ENCODE data around the gene SLC35D2. TPM values are rescaled to one million over a fixed set of nuclear protein-coding genes. Genes with fewer than 3 reads are reported as not detected.
"Not testable (repeated sequence)": the region's sequence is repeated elsewhere in the genome, so short reads cannot be mapped to it uniquely, and the experiment has no call there.

The SLC35D2 gene
- total RNA-seq, 2 experiments from 2014 or later = 13.1 to 16.2 TPM

- peaks cover 10% of the 10 kb centered on the region for H3K36me3 Mint-ChIP-seq
- POLR2A ChIA-PET = no interaction called here
These were observed 20.1 kb downstream of the SLC35D2 start for GRCh38 chr9:96363175-96363967.

GRCh38 chr9:96362119-96362518 lies 21.4 kb downstream of the SLC35D2 start:
- DNase-seq; H3K27me3 Mint-ChIP-seq; H3K4me1 Mint-ChIP-seq; H3K4me3 Mint-ChIP-seq; ATAC-seq (ENCODE audit: low read depth); H3K27ac Mint-ChIP-seq; H3K9me3 Mint-ChIP-seq; POLR2A ChIA-PET: not testable (repeated sequence)
- H3K36me3 Mint-ChIP-seq = peaks cover 10% of the 10 kb centered on the region

More at GRCh38 chr9:96363175-96363967, 20.1 kb downstream of the SLC35D2 start:
- ATAC-seq (ENCODE audit: low read depth) = no peak
- no peaks in the 10 kb centered on the region for H3K9me3 Mint-ChIP-seq
- no peak overlapping the region for H3K27ac Mint-ChIP-seq
- no peaks in the 10 kb centered on the region for H3K27me3 Mint-ChIP-seq
- H3K4me1 Mint-ChIP-seq = no peaks in the 10 kb centered on the region
- no peak for DNase-seq
- H3K4me3 Mint-ChIP-seq = no peak overlapping the region

GRCh38 chr9:96361668-96362067 lies 21.8 kb downstream of the SLC35D2 start:
- ATAC-seq (ENCODE audit: low read depth) (no peak), DNase-seq (no peak)
- no peak overlapping the region for H3K4me3 Mint-ChIP-seq
- no peaks in the 10 kb centered on the region for H3K4me1 Mint-ChIP-seq
- peaks cover 10% of the 10 kb centered on the region for H3K36me3 Mint-ChIP-seq
- H3K27me3 Mint-ChIP-seq = no peaks in the 10 kb centered on the region
- POLR2A ChIA-PET = interaction anchor here (0.7 kb wide), 1 partner anchor 29 kb away, joined by 3 read pairs; no protein-coding TSS in a partner anchor
- no peak overlapping the region for H3K27ac Mint-ChIP-seq
- no peaks in the 10 kb centered on the region for H3K9me3 Mint-ChIP-seq

GRCh38 chr9:96360976-96361375 lies 22.5 kb downstream of the SLC35D2 start:
- ATAC-seq (ENCODE audit: low read depth) = no peak
- Mint-ChIP-seq H3K27ac (no peak overlapping the region), H3K27me3 (no peaks in the 10 kb centered on the region), H3K36me3 (peaks cover 10% of the 10 kb centered on the region), H3K9me3 (no peaks in the 10 kb centered on the region), H3K4me3 (no peak overlapping the region), H3K4me1 (no peaks in the 10 kb centered on the region)
- no peak for DNase-seq
- POLR2A ChIA-PET = interaction anchor here (0.7 kb wide), 1 partner anchor 30 kb away, joined by 3 read pairs; no protein-coding TSS in a partner anchor

GRCh38 chr9:96360523-96360922 lies 23.0 kb downstream of the SLC35D2 start:
- DNase-seq; H3K27ac Mint-ChIP-seq; H3K9me3 Mint-ChIP-seq; ATAC-seq (ENCODE audit: low read depth); POLR2A ChIA-PET; H3K27me3 Mint-ChIP-seq; H3K4me3 Mint-ChIP-seq; H3K4me1 Mint-ChIP-seq: not testable (repeated sequence)
- peaks cover 10% of the 10 kb centered on the region for H3K36me3 Mint-ChIP-seq

- POLR2A ChIA-PET = no interaction called here
These were observed 32.6 kb downstream of the SLC35D2 start for GRCh38 chr9:96350866-96351265.

GRCh38 chr9:96348261-96348660 lies 35.2 kb downstream of the SLC35D2 start:
- Mint-ChIP-seq H3K4me3 (no peak overlapping the region), H3K27ac (no peak overlapping the region), H3K9me3 (no peaks in the 10 kb centered on the region), H3K4me1 (no peaks in the 10 kb centered on the region), H3K36me3 (peaks cover 6% of the 10 kb centered on the region), H3K27me3 (no peaks in the 10 kb centered on the region)
- no peak for ATAC-seq (ENCODE audit: low read depth)
- POLR2A ChIA-PET = no interaction called here
- DNase-seq = no peak

More at GRCh38 chr9:96350866-96351265, 32.6 kb downstream of the SLC35D2 start:
- H3K27me3 Mint-ChIP-seq = no peaks in the 10 kb centered on the region
- peaks cover 6% of the 10 kb centered on the region for H3K36me3 Mint-ChIP-seq
- DNase-seq (no peak), ATAC-seq (ENCODE audit: low read depth) (no peak)
- no peaks in the 10 kb centered on the region for H3K9me3 Mint-ChIP-seq
- no peak overlapping the region for H3K27ac Mint-ChIP-seq
- H3K4me1 Mint-ChIP-seq = no peaks in the 10 kb centered on the region
- H3K4me3 Mint-ChIP-seq = no peak overlapping the region

GRCh38 chr9:96345551-96345950 lies 38.0 kb downstream of the SLC35D2 start:
- Mint-ChIP-seq H3K4me1 (no peaks in the 10 kb centered on the region), H3K9me3 (no peaks in the 10 kb centered on the region)

GRCh38 chr9:96344458-96345180 lies 38.9 kb downstream of the SLC35D2 start:
- ATAC-seq (ENCODE audit: low read depth) (no peak), DNase-seq (no peak)
- POLR2A ChIA-PET = no interaction called here
- Mint-ChIP-seq H3K4me1 (peaks cover 4% of the 10 kb centered on the region), H3K4me3 (no peak overlapping the region), H3K27me3 (no peaks in the 10 kb centered on the region), H3K9me3 (no peaks in the 10 kb centered on the region), H3K36me3 (peaks cover 4% of the 10 kb centered on the region), H3K27ac (no peak overlapping the region)

More at GRCh38 chr9:96345551-96345950, 38.0 kb downstream of the SLC35D2 start:
- H3K27me3 Mint-ChIP-seq = no peaks in the 10 kb centered on the region
- no peak overlapping the region for H3K27ac Mint-ChIP-seq
- DNase-seq (no peak), ATAC-seq (ENCODE audit: low read depth) (no peak)
- POLR2A ChIA-PET = no interaction called here
- no peak overlapping the region for H3K4me3 Mint-ChIP-seq
- peaks cover 4% of the 10 kb centered on the region for H3K36me3 Mint-ChIP-seq

GRCh38 chr9:96343515-96344360 lies 39.8 kb downstream of the SLC35D2 start:
- H3K4me3 Mint-ChIP-seq = no peak overlapping the region
- no peaks in the 10 kb centered on the region for H3K9me3 Mint-ChIP-seq
- POLR2A ChIA-PET = no interaction called here

GRCh38 chr9:96342571-96343245 lies 40.8 kb downstream of the SLC35D2 start:
- H3K9me3 Mint-ChIP-seq = no peaks in the 10 kb centered on the region
- DNase-seq (no peak), ATAC-seq (ENCODE audit: low read depth) (no peak)
- H3K27ac Mint-ChIP-seq = no peak overlapping the region
- peaks cover 4% of the 10 kb centered on the region for H3K4me1 Mint-ChIP-seq
- H3K27me3 Mint-ChIP-seq = no peaks in the 10 kb centered on the region
- POLR2A ChIA-PET = no interaction called here
- H3K4me3 Mint-ChIP-seq = no peak overlapping the region
- H3K36me3 Mint-ChIP-seq = no peaks in the 10 kb centered on the region

More at GRCh38 chr9:96343515-96344360, 39.8 kb downstream of the SLC35D2 start:
- Mint-ChIP-seq H3K36me3 (peaks cover 3% of the 10 kb centered on the region), H3K4me1 (peaks cover 4% of the 10 kb centered on the region), H3K27ac (no peak overlapping the region), H3K27me3 (no peaks in the 10 kb centered on the region)
- ATAC-seq (ENCODE audit: low read depth) (no peak), DNase-seq (no peak)

- no peak for DNase-seq
- no peaks in the 10 kb centered on the region for H3K36me3 Mint-ChIP-seq
- H3K27ac Mint-ChIP-seq = no peak overlapping the region
- no peaks in the 10 kb centered on the region for H3K9me3 Mint-ChIP-seq
- ATAC-seq (ENCODE audit: low read depth) = no peak
- H3K4me1 Mint-ChIP-seq = peaks cover 4% of the 10 kb centered on the region
- H3K4me3 Mint-ChIP-seq = no peak overlapping the region
- POLR2A ChIA-PET = no interaction called here
- no peaks in the 10 kb centered on the region for H3K27me3 Mint-ChIP-seq
These were observed 42.8 kb downstream of the SLC35D2 start for GRCh38 chr9:96340707-96341106.

GRCh38 chr9:96338299-96338698 lies 45.2 kb downstream of the SLC35D2 start:
- peaks cover 4% of the 10 kb centered on the region for H3K4me1 Mint-ChIP-seq
- POLR2A ChIA-PET = interaction anchor here (0.6 kb wide), 1 partner anchor 125 kb away, joined by 5 read pairs; no protein-coding TSS in a partner anchor

More at GRCh38 chr9:96338299-96338698, 45.2 kb downstream of the SLC35D2 start:
- DNase-seq = no peak
- Mint-ChIP-seq H3K27ac (no peak overlapping the region), H3K9me3 (no peaks in the 10 kb centered on the region), H3K36me3 (no peaks in the 10 kb centered on the region), H3K4me3 (no peak overlapping the region), H3K27me3 (no peaks in the 10 kb centered on the region)
- ATAC-seq (ENCODE audit: low read depth) = no peak
